NOMO-1 treated with DMSO at 0.1 percent for 48 hours (cell line): Measurements from ENCODE around the gene RAPGEF5.

Source experiments
- DNase-seq: peaks from one replicate; lab custom pipeline; 2025; ENCODE audit not compliant: unreplicated experiment; lab: John Stamatoyannopoulos, UW

The RAPGEF5 gene

DNA sequence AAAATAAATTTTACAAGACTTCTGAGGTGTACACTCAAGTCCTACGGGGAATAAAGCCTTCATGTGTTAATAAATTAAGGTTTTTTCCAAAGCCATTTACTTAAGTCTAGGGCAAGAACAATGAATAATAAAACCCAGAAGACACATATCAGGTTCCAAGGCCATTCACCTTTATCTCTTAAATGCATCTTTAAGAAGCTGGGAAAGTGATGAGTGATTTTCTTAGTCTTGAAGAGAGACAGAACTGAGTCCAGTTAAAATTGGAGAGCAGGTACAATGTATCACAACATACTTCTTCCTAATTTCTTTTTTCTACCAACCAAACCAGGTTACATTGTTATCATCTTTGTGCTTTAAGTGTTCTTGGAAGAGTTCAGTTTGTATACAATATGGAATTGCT lies 189.5 kb downstream of the RAPGEF5 start:
- DNase-seq = no peak

GRCh38 chr7:22166928-22167327 lies 190.0 kb downstream of the RAPGEF5 start:
- DNase-seq = no peak

DNA sequence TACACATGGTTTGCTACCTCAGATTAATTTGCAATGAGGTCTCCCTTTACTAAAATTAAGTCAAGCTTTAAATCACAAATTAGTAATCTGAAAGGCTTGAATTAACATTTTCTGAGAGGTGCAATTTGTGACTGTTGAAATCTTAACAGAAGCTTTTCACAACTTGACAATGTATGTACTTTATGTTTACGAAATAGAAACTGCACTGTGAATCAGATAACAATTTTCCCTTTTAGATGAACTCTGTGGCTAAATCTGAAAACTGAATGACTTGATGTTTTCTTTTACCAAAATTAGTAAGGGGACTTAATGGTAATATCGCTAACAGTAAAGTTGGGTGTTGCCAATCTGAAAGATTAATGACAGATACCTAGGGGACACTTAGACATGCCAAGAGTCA lies 197.6 kb downstream of the RAPGEF5 start:
- DNase-seq = no peak

GRCh38 chr7:22157552-22157951 lies 199.4 kb downstream of the RAPGEF5 start:
- no peak for DNase-seq

- no peak for DNase-seq
Observed at GRCh38 chr7:22156205-22156604, 200.7 kb downstream of the RAPGEF5 start.

DNA sequence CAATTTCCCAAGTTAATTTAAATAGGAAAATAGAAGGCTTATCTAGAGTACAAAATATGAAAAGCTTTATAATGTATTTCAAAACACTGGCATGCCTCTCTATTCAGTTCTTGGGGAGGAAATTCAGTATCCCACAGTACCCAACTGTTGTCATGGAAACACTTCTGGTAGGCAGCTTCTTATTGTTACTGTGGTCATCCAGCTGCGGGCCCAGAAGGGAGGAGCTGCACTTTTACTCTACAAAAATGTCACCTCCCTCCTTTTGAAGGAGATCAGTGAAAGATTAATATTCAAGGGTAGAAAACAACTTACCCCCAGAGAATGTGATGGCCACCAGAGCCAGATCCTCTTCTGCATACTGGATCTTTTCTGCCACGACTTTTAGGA lies 202.8 kb downstream of the RAPGEF5 start:
- no peak for DNase-seq

- DNase-seq = no peak
Observed at GRCh38 chr7:22153432-22154142, 203.4 kb downstream of the RAPGEF5 start.

GRCh38 chr7:22152690-22153089 lies 204.3 kb downstream of the RAPGEF5 start:
- DNase-seq = no peak

DNA sequence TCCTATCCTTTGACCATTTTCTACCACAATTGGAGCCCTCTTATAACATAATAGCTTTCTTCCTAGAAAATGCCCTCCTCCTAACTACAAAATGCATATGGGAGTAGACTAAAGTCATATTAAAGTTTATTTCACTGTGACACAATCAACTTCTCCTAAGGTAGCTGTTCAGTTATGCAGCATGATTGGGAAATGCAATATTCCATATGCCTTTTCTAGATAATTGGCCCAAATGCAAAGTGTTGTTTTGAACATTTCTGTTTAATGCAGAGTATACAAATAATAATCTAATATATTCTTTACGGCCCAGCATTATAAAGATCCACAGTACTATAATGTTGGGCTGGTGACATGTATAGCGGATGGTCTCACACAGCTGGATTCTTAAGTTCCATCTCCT lies 205.1 kb downstream of the RAPGEF5 start:
- DNase-seq = no peak

DNA sequence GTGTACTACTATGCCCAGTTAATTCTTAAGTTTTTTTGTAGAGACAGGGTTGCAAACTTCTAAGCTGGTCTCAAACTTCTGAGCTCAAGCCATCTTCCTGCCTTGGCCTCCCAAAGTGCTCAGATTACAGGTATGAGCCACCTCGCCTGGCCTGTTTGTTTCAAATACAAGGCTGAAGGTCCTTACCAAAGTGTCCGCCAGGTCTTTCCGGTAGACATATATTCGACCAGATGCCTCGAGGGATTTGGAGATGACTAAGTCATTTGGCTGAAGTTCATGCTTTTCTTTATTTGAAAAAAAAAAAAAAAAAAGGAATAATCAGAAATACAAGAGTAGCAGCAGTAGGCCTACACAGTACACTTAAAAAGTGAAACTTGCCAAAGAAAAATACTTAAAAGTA lies 206.7 kb downstream of the RAPGEF5 start:
- no peak for DNase-seq

DNA sequence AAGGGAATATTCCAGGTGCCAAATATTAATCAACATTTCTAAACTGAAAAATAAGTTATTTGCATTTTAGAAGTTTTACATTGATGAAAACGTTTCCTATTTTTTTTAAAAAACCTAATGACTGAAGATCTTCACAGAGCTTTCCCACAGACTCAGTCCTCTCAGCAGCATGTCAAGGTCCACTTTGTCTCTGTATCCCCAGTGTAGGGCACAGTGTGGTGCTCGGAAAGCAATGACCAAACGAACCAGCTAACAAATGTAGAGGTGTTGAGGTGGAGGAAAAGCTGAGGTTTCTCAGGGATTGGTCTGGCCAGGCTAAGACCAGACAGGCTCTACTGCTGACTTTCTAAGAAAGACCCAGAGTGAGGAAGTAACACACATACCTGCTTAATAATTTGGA lies 209.1 kb downstream of the RAPGEF5 start:
- no peak for DNase-seq

DNA sequence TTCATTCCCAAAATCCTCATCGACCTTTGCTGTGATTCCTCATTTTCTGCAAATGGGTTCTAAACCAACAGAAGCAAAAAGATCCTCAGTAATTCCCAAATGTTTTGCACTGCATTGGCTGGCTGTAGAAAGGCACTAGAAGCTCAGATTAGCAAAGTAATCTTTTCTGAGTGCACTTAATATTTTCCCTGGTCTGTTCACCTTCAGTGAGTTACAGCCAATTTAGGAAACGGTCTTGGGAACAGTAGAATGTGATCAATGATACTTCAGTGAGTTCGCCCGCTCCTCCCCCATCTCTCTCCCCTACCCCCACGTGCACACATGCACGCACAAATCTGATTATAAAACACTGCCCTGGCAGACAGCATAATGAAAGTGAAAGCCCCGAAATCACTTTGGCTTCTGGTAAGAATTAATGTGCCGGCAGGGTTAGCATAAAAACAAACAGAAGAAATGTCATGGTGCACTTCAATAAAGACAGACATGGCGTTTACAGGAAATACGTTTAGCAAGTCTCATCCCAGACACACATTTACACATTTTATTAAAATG lies 209.9 kb downstream of the RAPGEF5 start:
- no peak for DNase-seq

GRCh38 chr7:22144950-22145349 lies 212.0 kb downstream of the RAPGEF5 start:
- DNase-seq = no peak

DNA sequence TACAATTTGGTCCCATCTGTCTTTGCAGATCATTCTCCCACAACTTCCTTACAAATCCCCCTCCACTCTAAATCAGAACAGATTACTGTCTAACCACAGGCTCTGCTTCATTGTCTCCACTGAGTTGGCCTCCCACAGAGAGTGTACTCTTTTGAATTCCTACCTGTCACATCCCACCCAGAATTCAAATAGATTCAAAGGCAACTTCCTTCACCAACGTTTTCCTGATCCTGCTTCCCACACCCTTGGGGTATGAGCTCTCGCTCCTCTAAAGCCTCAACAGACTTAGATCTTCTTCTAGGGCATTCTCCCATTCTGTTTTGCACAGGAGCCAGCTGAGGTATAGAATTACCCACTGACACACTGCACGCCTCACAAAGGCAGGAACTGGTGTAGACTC lies 213.5 kb downstream of the RAPGEF5 start:
- DNase-seq = no peak

GRCh38 chr7:22142572-22142971 lies 214.4 kb downstream of the RAPGEF5 start:
- no peak for DNase-seq

- no peak for DNase-seq
Observed at GRCh38 chr7:22141355-22141754, 215.6 kb downstream of the RAPGEF5 start.

DNA sequence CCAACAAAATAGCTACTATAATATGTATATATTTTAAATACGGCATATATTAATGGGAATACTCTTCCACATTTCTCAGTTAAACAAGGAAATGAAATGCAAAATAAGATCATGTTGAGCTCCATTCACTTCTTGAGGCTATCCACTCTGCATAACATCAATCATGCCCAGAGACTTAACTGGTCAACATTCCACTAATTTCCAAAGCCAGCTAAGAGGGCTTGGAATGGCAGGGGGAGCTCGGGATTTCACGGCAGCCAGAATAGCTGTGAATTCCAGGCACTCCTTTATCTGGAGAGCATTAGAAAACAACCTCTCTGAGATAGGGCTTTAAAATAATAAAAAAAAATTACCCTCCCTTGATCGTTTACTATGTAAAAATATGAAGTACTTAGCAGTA lies 216.4 kb downstream of the RAPGEF5 start:
- DNase-seq = no peak

DNA sequence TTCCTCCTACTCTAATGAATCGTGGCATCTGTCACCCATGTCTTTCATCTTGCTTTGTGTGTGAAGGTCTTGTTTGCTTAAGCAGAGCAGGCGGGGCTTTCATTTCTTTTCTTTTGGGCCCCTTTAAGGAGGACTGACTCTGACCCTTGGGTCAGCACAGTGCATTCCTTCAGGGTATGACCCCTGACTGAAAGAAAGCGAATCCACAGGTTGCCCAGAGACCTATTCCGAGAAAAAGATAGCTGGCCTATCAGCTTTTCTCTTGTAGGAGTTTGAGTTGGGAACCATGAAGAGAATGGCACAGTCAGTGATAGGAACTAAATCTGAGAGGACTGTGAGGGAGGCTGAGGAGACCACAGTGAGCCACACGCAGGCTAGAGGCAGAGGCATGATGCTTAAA lies 218.1 kb downstream of the RAPGEF5 start:
- no peak for DNase-seq

GRCh38 chr7:22138106-22138505 lies 218.8 kb downstream of the RAPGEF5 start:
- no peak for DNase-seq

DNA sequence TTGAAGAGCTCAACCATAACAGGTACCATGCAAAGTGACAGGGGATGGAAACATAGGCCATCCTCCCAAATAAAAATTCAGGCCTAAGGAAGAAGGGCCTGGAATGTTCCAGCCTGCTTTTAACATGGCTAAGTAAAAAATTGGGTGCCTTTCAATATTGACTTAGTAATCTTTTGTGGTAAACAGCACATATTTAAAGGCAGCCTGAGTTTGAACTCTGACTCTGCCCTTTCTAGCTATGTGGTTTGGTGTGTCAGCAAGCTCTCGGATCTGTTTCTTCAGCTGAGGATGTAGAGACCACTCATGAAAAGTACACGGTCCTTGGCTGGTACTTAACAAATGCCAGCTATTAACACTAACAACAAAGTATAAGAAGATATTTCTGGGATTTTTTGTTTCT lies 219.5 kb downstream of the RAPGEF5 start:
- no peak for DNase-seq

GRCh38 chr7:22137026-22137425 lies 219.9 kb downstream of the RAPGEF5 start:
- DNase-seq = no peak

DNA sequence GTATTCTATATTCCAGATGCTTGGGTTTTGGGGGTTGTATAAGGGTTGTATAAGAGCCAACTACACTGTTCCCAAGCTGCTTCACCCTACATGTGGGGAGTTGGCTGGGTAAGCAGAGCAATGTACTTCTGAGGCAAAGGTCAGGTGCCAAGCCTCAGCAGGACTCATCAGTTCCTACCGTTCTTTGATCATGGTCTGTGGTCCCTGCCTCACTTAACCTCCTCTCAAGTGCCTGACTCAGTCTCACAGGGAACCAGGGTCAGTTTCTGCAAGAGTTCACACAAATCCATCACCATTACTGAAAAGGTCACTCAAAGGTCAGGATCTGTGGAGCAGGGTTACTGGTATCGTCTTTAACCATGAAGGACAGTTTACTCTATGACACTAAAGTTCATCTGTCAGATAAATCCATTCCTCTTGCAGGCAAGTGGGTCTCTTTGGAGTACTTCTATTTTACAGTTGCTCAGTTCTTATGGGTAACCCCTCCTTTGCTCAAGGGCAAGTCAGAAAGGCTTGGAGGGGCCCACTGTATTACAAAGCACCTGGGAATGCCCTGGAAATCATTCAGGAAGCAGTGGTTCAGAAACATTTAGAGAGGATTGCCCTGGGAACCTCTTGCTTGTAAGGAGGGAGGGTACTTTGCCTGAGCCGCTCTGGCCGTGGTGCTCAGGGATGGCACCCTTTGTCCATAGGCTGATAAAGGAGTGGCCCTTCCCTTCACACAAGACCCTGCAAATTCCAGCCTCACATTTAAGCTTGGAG lies 227.0 kb downstream of the RAPGEF5 start:
- DNase-seq = no peak
